SIG-M5 treated with dmso at 0.1 percent for 504 hours (cell line): ENCODE data around the gene ATXN7.

Experiments used
- DNase-seq: peaks from one replicate; lab custom pipeline; 2025; ENCODE audit not compliant: unreplicated experiment; lab: John Stamatoyannopoulos, UW

Gene ATXN7

DNA sequence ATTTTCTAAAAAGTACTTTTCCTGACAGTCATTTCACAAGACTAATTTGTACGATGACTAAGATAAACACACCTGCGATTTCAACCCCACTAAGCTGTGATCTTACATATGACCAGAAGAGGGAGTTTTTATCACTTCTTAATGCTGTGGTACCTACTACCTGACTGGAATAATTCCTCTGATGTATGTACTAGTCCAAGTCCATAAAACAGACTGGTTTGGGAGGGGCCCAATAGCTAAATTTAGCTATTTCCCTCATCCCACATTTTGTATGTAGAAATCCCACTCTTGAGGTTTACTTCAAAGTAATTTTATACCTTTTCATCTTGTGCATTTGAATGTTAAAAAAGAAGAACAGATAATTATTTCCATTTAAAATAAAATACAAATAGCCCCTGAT lies 98.2 kb downstream of the ATXN7 start:
- peak; percentile 56 for DNase-seq

DNA sequence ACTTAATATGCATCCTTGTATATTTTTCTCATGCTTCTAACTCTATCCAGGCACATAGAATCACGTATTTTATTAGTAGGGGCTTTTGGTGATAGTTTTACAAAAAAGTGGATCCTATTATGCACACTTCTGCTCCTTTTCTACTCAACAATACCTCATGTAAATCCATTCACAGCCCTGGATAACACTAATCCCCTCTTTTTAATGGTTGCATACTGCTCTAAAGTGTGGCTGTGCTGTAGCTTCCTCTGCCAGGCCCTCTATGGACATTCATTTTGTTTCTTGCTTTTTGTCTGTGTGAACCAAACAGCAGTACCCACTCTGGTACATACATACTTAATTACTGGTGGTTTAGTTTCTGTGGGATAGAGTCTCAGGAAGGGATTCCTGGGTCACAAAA lies 99.8 kb downstream of the ATXN7 start:
- no peak for DNase-seq

DNA sequence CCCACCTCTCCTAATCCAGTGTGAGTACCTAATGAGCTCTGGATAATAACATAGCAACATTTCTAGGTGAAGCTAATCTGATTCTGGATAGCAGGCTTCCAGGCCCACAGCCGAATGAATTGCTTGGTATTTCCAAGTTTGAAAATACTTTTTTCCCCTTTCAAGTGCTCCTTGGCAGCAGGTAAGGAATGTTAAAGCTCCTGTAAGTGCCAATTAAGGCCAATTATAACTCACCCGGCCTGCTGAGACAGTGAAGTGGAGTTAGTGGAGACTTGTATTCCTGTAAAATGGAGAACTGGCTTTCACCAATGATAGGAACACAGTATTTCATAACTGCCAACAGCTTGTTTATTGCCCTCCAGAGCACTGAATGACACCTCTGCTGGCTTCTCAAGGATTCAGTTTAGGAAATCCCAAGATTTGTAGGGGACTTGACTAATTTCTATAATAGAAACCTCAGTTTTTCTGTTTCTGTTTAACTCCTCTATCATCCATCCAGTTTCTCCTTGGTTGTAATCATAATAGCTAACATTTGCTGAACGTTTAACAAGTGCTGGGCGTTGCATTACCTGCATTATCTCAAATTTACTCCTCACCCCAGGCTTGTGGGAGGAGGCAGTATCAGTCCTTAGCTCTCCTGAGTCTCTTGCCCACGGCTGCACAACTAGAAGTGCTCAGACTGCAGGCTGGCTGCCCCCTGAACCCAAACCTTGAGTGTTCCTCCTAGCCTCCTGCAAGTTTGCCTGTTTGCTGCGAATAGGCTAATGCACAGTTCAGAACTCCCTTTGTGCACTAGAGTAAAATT lies 101.2 kb downstream of the ATXN7 start:
- DNase-seq = no peak

DNA sequence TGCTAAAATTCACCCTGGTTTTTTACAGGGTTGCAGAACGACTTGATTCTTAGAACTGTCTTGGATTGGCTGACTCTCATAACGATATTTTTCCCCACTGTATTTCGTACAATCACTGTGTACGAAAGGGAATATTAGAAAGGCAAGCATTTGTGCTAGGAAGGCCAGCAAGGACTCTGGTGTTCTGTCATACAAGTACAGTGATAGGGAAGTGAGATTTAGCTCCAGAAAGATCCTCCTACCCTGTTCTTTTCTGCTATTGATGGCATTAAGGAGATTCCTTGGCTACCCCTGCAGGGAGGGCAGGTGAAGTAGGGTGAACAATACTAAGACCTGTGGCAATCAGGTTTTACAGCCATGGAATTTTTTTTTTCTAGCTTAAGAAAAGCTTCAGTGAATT lies 102.3 kb downstream of the ATXN7 start:
- no peak for DNase-seq

DNA sequence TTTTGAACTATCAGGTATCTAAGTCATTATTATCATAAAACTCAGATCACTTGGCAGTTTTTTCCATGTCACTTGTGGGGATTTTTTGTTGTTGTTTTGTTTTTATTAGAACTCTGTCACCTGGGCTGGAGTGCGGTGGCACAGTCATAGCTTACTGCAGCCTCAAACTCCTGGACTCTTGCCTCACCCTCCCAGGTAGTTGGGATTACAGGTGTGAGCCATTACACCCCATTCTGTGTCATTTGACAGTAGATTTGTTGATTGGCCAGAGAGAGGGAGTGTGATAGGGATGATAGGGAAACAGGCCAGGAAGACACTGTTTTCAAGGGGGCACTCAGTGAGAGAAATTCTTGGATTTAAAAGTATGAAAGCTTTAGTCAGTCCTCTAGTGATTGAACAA lies 103.2 kb downstream of the ATXN7 start:
- no peak for DNase-seq

DNA sequence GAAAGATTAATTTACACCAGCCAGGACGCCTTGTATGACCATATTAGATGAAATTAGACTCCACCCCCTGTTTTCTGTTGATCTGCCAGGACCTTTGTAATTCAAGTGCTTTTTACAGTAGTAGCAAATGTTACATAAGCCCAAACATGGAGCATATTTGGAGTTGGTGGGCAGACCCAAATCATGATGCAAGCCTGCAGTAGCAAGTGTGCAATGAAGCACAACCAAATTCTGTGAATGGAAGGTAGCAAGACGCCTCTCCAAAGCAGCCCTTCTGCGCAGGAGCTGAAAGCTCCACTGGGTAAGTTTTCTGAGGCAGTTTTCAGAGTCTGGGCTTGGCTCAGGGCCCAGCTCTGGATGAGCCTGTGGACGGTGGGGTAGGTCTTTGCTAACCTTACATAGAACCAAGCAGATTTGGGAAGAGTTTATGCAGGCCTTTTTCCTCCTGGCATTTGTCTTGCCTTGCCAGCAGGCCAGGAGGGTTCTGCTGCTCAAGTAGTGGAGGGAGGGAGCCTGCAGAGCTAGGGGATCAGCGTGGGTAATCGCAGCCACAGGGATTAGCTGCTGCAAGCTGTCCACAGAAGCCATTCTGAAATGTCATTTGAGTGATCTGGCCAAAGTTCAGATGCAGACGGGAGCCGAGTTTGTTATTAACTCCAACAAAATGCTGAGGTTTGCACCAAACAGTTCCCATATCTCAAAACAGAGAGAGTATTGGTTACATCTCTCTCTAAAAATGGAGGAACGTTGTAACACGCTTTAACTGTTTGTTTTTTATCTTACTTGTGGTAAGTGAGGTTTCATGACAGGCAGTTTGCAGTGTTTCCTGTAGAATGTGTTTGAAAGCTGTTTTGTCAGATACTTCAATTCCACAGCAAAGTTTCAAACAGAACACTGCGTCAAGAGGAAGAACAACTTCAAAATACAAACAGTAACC lies 104.3 kb downstream of the ATXN7 start:
- peak; percentile 67 for DNase-seq

DNA sequence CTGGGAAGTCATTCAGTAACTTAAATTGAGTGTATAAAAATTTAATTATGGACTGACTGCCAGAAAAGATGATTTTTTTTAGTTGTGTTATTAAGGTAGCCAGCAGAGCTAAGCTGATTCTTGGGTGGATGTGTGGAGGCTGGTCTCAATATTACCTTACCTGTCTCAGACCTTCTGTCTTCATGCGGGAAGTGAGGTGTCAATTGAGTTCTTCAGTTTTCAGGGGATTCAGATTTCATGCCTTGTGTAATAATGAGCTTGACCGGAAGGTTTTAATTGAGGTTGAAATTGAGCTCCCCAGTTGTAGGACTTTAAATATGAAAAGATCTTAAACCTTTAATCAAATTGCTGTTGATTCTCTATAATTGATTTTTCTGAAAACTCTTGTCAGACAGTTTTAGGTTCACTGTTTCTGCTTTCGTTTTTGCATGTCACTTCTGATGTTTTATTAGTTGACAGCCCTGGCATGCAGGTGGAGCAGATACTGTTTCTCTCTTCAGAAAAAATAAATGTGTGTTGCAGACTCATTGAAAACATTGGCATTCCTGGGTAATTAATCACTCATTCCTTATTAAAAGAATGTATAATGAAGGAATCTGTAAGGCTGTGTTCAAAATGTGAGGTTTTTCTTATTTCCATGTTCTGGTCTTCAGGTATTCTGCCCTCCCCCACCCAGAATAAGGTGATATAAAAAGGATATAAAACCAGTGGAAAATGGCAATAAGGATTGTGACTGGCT lies 105.1 kb downstream of the ATXN7 start:
- no peak for DNase-seq

DNA sequence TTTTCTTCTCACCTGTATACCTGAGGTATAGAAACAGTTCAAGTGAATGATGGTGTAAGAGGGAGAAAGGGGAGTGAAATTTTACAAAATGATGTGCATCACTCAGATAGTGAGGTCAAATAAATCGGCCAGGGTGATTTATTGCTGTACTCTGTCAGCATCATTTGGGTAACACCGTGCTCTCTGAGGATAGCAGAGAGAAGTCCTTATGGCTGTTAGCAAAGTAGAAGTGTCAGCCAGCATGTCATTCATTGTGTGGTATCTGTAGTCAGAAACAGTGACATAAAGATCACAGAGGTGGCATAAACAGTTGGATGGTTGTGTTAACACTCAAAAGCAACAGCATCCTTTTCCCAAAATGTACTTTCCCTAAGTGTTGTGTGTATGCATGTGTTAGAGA lies 106.2 kb downstream of the ATXN7 start:
- no peak for DNase-seq

DNA sequence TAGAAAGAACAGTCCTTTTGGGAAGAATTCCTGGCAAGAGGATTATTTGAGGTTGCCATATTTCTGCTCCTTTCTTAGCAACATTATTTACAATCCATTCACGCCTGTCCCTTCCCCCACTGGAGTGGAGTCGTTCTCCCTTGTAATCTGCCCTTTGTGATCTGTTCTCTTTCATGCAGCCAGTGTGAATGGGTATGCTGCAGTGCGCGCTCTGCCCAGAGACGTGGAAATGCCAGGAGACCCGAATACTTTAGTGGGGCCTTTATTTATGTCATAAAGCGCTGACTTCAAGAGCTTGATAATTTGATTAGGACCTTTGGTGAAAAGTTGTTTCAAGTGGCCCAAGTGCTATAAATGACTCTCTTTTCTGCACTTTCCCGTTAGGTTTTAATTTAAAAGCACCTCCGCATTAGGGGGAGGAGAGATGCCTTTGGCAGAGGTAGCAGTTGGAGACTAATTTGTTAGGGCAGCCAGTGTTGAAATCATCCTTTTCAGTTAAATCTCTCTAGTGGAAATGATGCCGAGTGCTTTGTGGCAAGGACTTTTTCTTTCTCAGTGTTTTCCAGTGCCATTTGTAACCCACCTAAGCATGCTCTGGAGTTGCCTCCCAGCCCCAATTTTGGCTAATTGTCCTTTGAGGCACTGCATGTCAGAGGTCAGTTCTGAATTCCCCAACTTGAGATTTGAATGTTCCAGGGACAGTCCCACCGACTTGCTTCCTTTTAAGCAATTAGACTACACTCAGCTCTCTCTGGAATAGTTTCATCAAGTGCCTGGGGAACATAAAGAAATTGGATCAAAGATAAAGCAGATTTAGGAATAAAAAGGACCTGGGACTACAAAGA lies 107.2 kb downstream of the ATXN7 start:
- no peak for DNase-seq

DNA sequence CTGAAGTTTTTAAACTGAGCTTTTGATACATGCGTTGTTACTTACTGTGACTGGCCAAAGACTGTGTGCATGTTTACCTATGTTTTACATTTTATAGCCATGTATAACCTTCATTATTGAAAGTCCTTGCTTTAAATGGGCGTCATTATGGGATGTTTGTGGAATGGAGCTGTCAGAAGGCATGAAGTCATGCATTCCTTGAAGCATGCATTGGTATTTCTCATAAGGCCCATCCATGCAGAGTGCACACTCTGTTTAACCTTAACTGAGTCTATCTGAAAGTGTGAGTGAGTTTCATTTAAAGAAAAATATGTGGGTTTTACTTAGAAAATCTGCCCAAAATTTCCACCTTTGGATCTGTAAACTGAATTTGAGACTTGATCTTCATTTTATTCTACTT lies 108.5 kb downstream of the ATXN7 start:
- DNase-seq = no peak

DNA sequence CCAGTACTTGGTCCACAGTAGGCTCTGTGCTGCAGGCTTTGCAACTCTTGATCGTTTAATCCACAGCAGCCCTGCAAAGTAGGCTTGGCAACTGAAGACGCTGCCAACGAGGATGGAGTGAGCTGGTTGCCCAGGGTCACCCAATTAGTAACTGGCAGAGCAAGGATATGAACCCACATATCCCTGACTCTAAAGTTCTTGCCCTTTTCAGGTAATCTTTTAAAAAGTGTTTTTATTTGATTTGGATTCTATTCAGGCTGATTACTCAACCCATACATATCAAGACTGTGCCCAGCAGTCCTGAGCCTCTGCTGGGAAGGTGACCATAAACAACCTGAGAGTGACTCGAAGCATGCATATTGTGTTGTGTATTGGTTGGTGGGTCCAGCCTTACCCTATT lies 109.3 kb downstream of the ATXN7 start:
- DNase-seq = no peak

DNA sequence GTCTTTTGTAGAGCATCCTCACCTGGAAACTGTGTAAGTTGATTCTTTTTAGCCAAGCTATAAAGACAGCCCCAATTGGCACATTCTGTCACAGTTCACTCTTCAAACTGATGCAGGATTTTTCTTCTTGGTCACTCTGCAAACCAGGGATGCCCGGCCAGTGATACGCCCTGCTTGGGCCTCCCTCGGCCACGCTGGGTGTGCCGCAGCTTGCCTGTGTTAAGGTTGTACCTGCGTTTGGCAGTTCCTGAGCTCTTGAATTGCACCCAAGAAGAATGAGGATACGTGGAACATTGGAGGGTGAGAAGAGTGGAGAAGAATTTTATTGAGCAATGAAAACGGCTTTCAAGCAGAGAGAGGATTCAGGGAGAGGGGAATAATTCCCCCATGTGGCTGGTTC lies 109.7 kb downstream of the ATXN7 start:
- DNase-seq = no peak

DNA sequence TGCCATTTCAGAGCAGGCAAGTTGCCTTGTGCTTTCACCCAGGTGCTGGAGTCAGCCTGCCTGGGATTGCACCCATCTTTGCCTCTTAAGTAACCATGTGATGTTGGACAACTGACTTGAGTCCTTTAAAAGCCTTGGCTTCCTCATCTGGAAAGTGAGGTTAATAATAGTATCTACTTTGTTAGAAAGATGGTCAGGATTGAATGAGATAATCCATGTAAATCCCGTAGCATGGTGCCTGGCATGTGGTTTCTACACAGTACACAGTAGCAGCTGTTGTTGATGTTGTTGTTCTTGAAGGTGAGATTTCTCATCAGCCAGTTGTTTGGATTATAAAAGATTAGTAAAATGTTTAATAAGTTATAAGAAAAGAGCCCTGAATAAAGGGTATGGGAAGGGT lies 110.8 kb downstream of the ATXN7 start:
- DNase-seq = no peak

DNA sequence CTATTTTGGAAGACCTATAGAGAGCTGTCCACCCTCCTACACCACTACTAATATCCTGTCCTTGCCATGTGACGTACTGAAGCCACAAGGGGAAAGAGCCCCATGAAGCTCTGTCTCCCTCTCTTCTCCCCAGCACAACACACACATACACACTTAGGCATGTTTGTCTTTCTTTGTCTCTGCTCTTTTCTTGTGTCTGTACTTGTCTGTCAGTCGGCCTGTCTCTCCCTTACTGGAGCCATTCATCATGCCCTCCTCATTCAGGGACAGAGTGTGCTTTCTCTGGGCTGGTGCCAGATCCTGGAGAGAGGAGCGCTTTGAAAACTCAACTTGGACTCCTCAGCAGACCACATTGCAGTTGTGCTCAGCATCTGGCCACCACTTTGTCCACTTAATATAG lies 112.1 kb downstream of the ATXN7 start:
- DNase-seq = no peak

DNA sequence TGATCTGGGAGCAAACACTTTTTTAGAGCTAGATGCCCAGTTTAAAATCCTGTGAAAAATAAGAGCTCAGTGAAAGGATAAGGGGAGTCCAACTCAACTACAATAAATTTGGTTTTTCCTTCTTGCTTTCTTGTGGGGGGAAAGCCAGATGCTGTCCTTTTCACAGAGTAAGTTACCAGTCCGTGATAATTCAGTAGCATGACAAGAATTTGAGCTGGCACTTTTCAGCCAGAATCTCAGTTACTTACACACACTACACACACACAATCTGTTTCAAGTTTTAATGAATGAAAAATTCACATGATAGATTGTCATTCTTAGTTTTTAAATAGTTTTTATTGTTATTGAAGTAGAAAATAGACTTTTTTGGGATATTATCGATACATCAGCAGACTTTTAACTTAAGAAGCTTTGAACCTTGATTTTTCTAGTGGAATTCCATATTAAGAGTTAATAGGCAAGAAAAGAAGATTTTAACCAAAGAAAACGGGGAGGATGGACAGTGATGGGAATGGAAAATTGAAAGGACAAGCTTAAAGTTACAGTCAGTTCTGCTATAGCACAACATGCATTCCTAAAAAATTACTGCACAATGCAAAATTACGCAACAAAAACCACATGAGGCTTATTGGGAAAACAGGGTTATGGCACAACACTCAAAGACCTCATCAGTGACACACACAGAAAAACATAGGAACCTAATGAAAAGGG lies 112.6 kb downstream of the ATXN7 start:
- DNase-seq = peak; percentile 73

DNA sequence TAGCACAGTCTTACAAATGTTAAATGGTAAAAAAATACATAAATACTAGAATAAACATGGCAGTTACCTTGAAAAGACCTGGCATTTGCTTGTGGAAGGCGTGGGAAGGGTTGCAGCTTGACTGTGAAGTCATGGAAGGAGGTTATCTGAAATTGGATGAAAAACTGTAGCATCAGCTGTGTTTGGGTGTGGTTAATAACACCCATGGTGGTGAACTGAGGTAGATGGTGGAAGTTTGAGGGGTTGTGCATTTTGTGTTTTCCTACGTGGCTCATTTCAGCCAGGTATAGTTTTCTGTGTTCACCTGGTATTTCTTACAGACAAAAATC lies 113.2 kb downstream of the ATXN7 start:
- DNase-seq = no peak

DNA sequence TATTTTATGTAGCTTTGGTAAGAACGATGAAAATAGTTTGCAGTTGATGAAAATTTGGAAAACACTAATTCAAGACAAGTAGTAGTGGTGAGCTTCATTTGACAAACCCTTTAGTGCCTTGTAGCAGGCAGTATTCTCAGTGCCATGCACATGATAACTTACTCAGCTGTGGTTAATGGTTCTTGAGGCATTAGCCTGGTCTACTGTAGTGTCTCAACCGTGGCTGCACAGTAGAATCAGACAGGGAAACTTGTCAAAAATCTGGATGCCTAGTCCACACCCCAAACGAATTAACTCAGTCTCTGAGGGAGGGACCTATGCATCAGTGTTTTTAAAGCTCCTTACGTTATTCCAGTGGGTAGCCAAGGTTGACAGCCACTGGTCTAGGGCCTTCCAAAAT lies 114.2 kb downstream of the ATXN7 start:
- DNase-seq = no peak

DNA sequence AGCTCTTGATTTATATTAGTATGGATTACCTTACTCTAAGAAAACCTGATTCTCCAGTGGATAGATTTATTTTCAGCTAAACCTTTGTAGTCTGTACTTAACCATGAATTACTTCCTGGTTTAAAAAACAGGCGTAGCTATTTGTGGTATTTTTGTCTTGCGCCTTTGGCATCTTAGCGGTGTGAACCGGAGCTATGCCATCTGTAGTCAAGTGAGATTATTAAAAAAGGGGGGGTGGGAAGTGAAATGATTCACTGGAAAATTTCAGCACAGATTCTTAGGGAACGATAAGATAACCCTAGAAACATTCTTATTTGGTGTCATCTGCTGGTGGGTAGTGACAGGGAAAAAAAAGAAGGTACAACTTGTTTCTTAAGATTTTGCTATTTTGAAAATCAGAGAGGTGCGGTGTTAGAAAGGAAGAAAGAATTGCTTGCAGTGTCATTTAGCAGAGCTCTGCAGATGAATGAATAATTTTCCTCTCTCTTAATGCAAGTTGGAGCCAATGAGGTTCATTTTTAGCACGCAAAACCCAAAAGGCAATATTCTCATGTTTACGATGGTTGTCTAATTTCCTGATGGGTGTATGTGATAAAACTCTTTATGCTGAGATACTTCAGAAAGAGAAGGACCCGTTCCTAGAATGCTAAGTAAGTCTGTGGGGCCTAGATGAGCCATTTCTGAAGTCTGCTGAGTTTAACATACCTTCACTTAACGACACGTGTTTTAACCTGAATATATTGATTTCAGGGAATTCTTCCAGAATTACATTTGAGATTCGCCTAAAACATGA lies 115.6 kb downstream of the ATXN7 start:
- DNase-seq = no peak

DNA sequence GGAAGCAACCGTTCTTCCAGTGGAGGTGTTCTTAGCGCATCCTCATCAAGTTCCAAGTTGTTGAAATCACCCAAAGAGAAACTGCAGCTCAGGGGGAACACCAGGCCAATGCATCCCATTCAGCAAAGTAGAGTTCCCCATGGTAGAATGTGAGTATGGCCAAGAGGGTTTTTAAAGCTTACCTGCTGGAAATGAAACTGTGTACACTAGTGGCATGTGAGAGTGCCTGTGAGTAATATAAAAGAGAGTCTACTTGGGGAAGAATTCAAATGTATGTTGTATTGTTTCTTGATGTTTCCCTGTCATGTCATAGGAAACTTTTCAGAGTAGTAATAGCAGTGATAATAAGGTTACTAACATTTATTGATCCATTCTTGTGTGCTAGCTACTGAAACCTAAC lies 116.4 kb downstream of the ATXN7 start:
- no peak for DNase-seq
